Keratinocyte (primary cell): ENCODE data around the gene CFAP206.

ENCODE experiments used
- CTCF ChIP-seq, 3 experiments: IDR thresholded peaks in 1 of 3; conservative IDR thresholded peaks in 1 of 3; optimal IDR thresholded peaks in 1 of 3; 2 replicates in 2 of 3; 3 replicates in 1 of 3; pipeline versions ENCODE3 to v1.5.1; 2011; ENCODE audit warnings: low read length in 3 of 3, mild to moderate bottlenecking in 3 of 3, moderate library complexity in 2 of 3, control low read depth in 1 of 3, inconsistent platforms in 1 of 3; ENCODE audit not compliant: insufficient read depth in 2 of 3; ENCODE audit errors: extremely low read depth in 1 of 3
- EZH2 ChIP-seq: IDR thresholded peaks from one replicate; pipeline ENCODE4 v1.6.1; 2012; ENCODE audit warnings: inconsistent platforms, mild to moderate bottlenecking, low read length, moderate library complexity

- TF ChIP-seq CTCF (optimal IDR thresholded peaks at IDR 0.05 in 1 of 3, IDR thresholded peaks at IDR 0.05 in 1 of 3, conservative IDR thresholded peaks at IDR 0.05 in 1 of 3; ENCODE audit: extremely low read depth in 1 of 3, insufficient read depth in 2 of 3, low read length in 3 of 3): no peak
- TF ChIP-seq EZH2: no peak
Measured at GRCh38 chr6:87384449-87384848, 23.3 kb upstream of the CFAP206 start.
